HL-60 (cell line): ENCODE results near the gene KCNQ1OT1.

Source experiments
- DNase-seq, 2 experiments: peaks; one replicate each; pipeline ENCODE4 v3.0.0-alpha.2; 2010 to 2020; ENCODE audit warnings: low read depth in 1 of 2, low spot score in 1 of 2
- H3K27ac ChIP-seq: fragments of 250-450 bp; sonication (Bioruptor Pico); replicated peaks from 2 replicates; pipeline ENCODE4 v1.5.1; 2020; ENCODE audit warnings: mild to moderate bottlenecking, moderate library complexity
- H3K27me3 ChIP-seq: fragments of 250-450 bp; sonication (Bioruptor Pico); 2 replicates; pipeline ENCODE4 v1.5.1; 2021; ENCODE audit warnings: mild to moderate bottlenecking, moderate library complexity; ENCODE audit not compliant: insufficient read depth, poor library complexity, severe bottlenecking
- H3K4me3 ChIP-seq: replicated peaks from 2 replicates; pipeline ENCODE4 v1.5.1; 2011; ENCODE audit warnings: mild to moderate bottlenecking, control low read depth, low read length; ENCODE audit not compliant: insufficient read depth
- CTCF ChIP-seq: IDR thresholded peaks from one replicate; pipeline ENCODE4 v1.5.1; 2011; ENCODE audit warnings: low read length, control low read depth, inconsistent platforms; ENCODE audit not compliant: insufficient read depth
- GABPA ChIP-seq: IDR thresholded peaks from 2 replicates; pipeline ENCODE4 v1.6.1; 2012; ENCODE audit warnings: low read depth
- POLR2AphosphoS5 ChIP-seq: IDR thresholded peaks from 2 replicates; pipeline ENCODE4 v1.6.1; 2012; ENCODE audit warnings: low read depth
- REST ChIP-seq: IDR thresholded peaks from 2 replicates; pipeline ENCODE4 v1.6.1; 2012; ENCODE audit warnings: low read depth; ENCODE audit not compliant: insufficient replicate concordance
- SPI1 ChIP-seq: IDR thresholded peaks from 2 replicates; pipeline ENCODE4 v1.6.1; 2012; ENCODE audit warnings: low read depth, mild to moderate bottlenecking, borderline replicate concordance

Gene KCNQ1OT1

GRCh38 chr11:2566223-2567025 lies 133.4 kb downstream of the KCNQ1OT1 start:
- no peak for TF ChIP-seq GABPA
- no peak for TF ChIP-seq CTCF
- no peak for TF ChIP-seq POLR2AphosphoS5
- no peak for TF ChIP-seq REST
- no peak for TF ChIP-seq SPI1
- H3K27ac ChIP-seq: no peak overlapping the region
- no peak overlapping the region for H3K4me3 ChIP-seq
- no peaks in the 10 kb centered on the region for H3K27me3 ChIP-seq
- no peak for DNase-seq

DNA sequence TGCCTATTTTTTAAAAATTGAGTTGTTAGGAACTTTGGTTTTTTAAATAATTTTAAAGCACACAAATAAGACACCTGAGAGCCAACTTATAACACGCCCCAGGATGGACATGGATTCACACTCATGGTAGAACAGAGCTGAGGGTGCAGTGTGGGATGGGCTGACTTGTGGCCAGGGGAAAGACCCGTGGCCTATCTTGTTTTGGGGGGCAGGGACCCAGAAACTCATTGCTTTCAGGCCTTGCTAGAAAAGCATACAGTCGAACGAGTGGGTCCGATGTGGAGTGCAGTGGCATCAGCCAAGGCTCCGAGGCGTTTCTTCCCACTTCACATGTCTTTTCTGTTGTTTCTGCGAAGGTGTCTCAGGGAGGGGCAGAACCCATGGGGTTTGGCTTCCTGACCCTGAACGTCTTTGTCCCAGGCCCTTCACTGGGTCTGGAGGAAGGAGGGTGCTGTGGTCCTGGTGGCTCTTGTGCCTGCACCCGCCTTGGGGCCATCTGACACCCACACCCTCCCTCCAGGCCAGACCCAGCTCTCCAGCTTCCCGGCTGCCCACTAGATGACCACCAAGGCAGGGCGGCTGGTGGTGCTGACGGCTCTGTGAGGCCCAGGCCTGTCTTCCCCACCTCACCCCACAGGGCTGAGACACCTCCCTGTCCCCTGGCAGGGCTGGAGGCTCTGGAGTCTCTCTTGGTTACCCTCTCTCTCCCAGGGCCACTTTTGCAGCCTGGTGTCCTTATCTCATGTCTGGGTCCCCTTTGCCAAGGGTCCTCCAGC lies 134.2 kb downstream of the KCNQ1OT1 start:
- H3K27ac ChIP-seq: no peak overlapping the region
- DNase-seq: no peak
- TF ChIP-seq GABPA: no peak
- TF ChIP-seq POLR2AphosphoS5: no peak
- no peak for TF ChIP-seq REST
- TF ChIP-seq SPI1: no peak
- TF ChIP-seq CTCF: no peak
- no peak overlapping the region for H3K4me3 ChIP-seq
- H3K27me3 ChIP-seq: no peaks in the 10 kb centered on the region

DNA sequence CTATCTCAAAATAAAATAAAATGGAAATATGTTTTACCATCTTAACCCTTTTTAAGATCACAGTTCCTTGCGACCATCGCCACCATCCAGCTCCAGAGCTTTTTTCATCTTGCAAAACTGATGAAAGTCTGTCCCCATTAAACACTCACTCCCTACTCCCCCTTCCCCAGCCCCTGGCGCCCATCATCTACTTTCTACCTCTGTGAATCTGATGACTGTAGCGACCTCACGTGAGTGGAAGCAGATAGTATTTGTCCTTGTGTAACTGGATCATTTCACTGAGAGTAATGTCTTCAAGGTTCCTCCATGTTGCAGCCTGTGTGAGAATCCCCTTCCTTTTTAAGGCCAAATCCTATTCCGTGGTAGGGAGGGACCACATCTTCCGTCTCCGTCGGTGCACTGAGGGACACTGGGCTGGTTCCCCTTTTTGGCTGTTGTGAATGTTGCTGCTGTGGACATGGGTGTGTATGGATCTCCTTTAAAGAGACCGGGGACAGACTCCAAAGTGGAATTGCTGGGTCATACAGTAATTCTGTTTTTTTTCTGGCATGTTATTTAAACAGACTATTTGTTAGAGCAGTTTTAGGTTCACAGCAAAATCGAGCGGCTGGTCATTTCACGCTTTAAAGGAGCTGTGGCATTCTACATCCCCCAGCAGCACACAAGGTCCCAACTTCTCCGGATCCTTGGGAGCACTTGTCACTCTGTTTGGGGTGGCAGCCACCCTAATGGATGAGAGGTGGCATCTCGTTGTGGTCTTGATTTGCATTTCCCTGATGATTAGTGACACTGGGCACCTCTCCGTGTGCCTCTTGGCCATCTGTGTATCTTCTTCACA lies 135.0 kb downstream of the KCNQ1OT1 start:
- DNase-seq: peak in 1 of 2 experiments; percentile 20
- Histone ChIP-seq H3K27ac (no peak overlapping the region), H3K27me3 (no peaks in the 10 kb centered on the region), H3K4me3 (no peak overlapping the region)
- TF ChIP-seq GABPA (no peak), CTCF (no peak), SPI1 (peak; percentile 41; the same call in 1 of the 2 replicates), REST (no peak), POLR2AphosphoS5 (no peak)
